Left forelimb (tissue), 1 donor: ENCODE measurements around the gene LDLRAD3.

ENCODE experiments used
- DNase-seq: peaks from one replicate; pipeline ENCODE4 v3.0.0-alpha.2; 2018; ENCODE audit warnings: low spot score

Gene LDLRAD3

GRCh38 chr11:36278531-36279282 lies 334.8 kb downstream of the LDLRAD3 start:
- DNase-seq, result no peak

DNA sequence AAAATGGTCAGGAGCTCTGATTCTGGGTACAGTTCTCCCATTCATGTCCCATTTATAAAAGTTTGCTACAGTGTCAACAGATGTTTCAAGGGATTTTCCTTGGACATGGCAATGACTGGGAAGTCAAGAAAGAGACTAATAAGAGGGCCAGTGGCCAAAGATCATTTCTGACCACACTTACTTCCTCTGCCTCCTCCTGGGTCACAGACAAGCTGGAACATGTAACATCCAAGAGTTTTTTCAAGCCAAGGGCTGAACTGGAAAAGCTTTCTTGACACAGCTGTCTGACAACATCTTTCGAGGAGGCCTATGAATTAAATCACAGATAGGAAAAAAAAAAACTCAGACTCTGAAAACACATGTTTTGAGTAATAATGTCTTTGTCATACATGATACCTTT lies 336.7 kb downstream of the LDLRAD3 start:
- DNase-seq, result no peak
